ENCODE results near the gene NIPAL3.

DNA sequence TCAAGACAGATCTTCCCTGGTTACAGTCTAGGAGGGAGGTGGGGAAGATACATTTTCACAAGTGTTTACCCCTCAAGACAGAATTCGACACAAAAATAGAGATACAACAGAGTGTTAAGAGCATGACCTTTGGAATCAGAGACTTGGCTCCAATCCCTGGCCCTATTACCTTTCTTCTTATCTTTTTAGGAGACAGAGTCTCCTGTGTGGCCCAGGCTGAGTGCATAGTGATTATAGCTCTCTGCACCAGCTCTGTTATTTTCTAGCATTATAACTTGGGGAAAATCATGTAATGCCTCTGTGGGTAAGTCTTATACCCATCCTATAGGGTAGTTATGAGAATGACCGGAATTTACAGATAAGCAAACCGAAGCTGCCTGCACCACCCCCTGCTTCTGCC, 9.8 kb downstream of the NIPAL3 start:
- TF ChIP-seq, protein P1, sequence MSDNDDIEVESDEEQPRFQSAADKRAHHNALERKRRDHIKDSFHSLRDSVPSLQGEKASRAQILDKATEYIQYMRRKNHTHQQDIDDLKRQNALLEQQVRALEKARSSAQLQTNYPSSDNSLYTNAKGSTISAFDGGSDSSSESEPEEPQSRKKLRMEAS (IDR thresholded peaks at IDR 0.05), result no peak
- TF ChIP-seq CEBPB (IDR thresholded peaks at IDR 0.05), result no peak
- TF ChIP-seq EGR1 (IDR thresholded peaks at IDR 0.05), result no peak
- no peak for TF ChIP-seq NFIC (IDR thresholded peaks at IDR 0.05)
- TF ChIP-seq ZBTB7A (IDR thresholded peaks at IDR 0.05; ENCODE audit: low read depth), result no peak
- TF ChIP-seq, protein P2, sequence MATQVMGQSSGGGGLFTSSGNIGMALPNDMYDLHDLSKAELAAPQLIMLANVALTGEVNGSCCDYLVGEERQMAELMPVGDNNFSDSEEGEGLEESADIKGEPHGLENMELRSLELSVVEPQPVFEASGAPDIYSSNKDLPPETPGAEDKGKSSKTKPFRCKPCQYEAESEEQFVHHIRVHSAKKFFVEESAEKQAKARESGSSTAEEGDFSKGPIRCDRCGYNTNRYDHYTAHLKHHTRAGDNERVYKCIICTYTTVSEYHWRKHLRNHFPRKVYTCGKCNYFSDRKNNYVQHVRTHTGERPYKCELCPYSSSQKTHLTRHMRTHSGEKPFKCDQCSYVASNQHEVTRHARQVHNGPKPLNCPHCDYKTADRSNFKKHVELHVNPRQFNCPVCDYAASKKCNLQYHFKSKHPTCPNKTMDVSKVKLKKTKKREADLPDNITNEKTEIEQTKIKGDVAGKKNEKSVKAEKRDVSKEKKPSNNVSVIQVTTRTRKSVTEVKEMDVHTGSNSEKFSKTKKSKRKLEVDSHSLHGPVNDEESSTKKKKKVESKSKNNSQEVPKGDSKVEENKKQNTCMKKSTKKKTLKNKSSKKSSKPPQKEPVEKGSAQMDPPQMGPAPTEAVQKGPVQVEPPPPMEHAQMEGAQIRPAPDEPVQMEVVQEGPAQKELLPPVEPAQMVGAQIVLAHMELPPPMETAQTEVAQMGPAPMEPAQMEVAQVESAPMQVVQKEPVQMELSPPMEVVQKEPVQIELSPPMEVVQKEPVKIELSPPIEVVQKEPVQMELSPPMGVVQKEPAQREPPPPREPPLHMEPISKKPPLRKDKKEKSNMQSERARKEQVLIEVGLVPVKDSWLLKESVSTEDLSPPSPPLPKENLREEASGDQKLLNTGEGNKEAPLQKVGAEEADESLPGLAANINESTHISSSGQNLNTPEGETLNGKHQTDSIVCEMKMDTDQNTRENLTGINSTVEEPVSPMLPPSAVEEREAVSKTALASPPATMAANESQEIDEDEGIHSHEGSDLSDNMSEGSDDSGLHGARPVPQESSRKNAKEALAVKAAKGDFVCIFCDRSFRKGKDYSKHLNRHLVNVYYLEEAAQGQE (IDR thresholded peaks at IDR 0.05; ENCODE audit: low read depth), result no peak
- TF ChIP-seq EP300 (IDR thresholded peaks at IDR 0.05; ENCODE audit: borderline replicate concordance), result no peak
- TF ChIP-seq YY1 (IDR thresholded peaks at IDR 0.05; ENCODE audit: low read depth), result no peak
- TF ChIP-seq TAF1 (IDR thresholded peaks at IDR 0.05; ENCODE audit: low read depth), result no peak

All from Ishikawa (cell line).